GM10248 (cell line): Measurements from ENCODE around the gene TBC1D9B.

ENCODE experiments used
- CTCF ChIA-PET: fragments of 300-600 bp; sonication (Branson Sonifier 250); formaldehyde crosslinking; extraction: SDS; loops from one replicate; lab custom pipeline; 2021; ENCODE audit warnings: antibody characterized with exemption; lab: Yijun Ruan, JAX
- POLR2A ChIA-PET: fragments of 350-650 bp; sonication (Branson Sonifier 250); formaldehyde crosslinking; extraction: SDS; loops from one replicate; lab custom pipeline; 2020; ENCODE audit warnings: antibody characterized with exemption; lab: Yijun Ruan, JAX
- DNase-seq: peaks from one replicate; pipeline ENCODE4 v3.0.0; 2012; ENCODE audit errors: extremely low spot score
- CTCF ChIP-seq: IDR thresholded peaks from 2 replicates; pipeline ENCODE4 v1.5.1; 2012; ENCODE audit warnings: mild to moderate bottlenecking, low read depth; ENCODE audit errors: extremely low read depth, missing control alignments, control extremely low read depth

The TBC1D9B gene

DNA sequence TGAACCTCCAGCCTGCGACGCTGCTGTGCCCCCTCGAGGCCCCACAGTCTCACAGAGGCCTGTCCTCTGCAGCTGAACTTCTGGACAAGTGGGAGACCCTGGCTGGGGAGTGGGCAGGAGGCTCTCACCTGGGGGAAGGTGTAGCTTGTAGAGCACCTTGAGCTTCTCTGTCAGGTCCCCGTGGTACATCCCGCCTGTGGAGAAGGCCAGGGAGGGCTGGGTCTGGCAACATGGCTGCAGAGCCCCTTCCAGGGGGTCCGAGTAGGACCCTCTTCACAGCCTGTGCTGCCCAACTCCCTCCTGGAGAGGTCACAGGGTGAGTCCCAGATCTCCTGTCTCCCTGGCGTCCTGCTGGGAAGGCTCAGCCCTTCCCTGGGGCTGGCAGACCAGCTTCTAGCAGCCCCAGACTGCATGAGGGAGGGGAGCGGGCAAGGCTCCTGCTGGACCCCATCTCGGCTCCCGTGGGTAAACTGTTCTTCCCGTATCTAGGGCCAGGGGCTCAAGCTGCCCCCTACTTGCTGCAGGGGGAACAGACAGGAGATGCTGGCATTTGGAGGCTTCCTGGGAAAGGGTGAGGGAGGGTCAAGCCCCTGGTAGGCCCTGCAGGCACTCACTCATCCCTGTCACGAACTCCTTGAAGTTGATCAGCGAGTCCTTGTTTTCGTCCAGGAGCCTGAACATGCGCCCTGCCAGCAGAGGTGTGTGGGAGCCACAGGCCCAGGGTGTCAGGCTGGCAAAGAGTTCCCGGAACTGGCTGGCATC lies 37.9 kb downstream of the TBC1D9B start:
- CTCF ChIA-PET = interaction anchor here (1.1 to 2.1 kb wide), 6 partner anchors 11 to 341 kb away, joined by 3 to 6 read pairs (median 4); no protein-coding TSS in a partner anchor
- no peak for DNase-seq
- POLR2A ChIA-PET = no interaction called here
- TF ChIP-seq CTCF = no peak

- DNase-seq = no peak
- no peak for TF ChIP-seq CTCF
- POLR2A ChIA-PET = no interaction called here
- CTCF ChIA-PET = interaction anchor here (1.1 to 2.1 kb wide), 6 partner anchors 12 to 341 kb away, joined by 3 to 6 read pairs (median 4); no protein-coding TSS in a partner anchor
Observed at GRCh38 chr5:179869101-179869500, 38.6 kb downstream of the TBC1D9B start.

GRCh38 chr5:179868541-179868940 lies 39.2 kb downstream of the TBC1D9B start:
- POLR2A ChIA-PET = no interaction called here
- no peak for TF ChIP-seq CTCF
- no peak for DNase-seq
- CTCF ChIA-PET = interaction anchor here (0.9 to 2.1 kb wide), 6 partner anchors 12 to 342 kb away, joined by 3 to 6 read pairs (median 4); no protein-coding TSS in a partner anchor

DNA sequence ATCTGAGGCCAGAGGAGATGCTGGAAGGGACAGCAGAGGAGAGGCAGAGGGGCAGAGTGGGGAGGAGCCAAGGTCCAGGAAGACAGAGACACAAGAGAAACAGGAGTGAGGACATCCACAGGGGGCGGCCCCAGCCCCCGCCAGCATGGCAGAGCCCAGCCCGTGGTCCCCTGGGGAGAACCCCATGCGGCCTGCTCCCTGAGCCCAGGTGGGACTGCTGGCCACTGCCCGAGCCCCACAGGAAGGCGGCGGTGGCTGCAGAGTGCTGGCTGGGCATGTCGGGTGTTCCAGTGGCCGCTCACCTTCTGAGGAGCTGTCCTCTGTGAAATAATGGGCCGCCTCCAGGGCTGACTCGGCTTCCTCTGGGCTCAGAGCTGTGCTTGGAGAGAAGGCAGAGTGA lies 40.2 kb downstream of the TBC1D9B start:
- DNase-seq = no peak
- TF ChIP-seq CTCF = no peak
- ChIA-PET POLR2A (no interaction called here), CTCF (interaction anchor here (1.3 to 2.1 kb wide), 2 partner anchors 49 to 108 kb away, joined by 4 to 5 read pairs; no protein-coding TSS in a partner anchor)

- DNase-seq = no peak
- ChIA-PET CTCF (no interaction called here), POLR2A (no interaction called here)
- TF ChIP-seq CTCF = no peak
Observed at GRCh38 chr5:179867079-179867465, 40.6 kb downstream of the TBC1D9B start.

DNA sequence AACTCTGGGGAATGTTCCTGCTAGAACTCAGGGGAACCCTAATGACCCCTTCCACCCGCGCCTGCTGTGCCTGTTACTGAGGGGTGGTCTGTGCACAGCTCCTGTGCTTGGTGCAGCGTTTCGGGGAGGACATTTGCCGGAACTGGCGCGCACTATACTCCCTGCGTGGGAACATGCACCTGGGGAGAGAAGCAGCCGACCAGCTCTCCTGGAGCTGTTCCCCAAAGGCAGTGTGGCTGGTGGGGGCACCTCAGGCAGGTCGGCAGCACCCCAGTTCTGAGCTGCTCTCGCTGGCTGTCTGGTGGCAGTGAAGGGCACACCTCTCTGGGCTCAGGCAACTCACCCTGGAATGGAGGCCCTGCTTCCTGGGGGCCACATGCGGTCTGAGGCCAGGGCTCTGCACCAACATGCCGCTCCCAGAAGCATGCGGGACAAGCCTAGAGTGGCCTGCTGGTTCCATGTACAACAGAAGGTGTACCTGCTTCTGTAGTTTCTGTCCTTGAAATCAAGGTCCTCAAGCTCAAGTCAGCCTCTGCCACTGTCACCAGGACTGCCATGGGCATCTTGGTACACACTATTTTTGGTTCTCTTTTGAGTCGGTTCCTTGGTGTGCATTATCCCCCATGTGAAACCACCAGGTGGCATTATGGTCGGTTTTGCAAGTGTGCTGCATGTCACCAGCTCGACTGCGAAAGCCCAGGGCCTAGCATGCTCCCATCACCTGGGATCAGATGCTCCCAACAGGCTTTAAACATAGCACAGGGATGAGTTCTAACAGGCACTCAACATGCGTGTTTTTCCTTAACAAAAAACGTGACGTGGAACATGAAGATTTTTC lies 41.2 kb downstream of the TBC1D9B start:
- DNase-seq = no peak
- CTCF ChIA-PET = interaction anchor here (0.6 kb wide), 1 partner anchor 108 kb away, joined by 4 read pairs; no protein-coding TSS in a partner anchor
- peak; percentile 10 for TF ChIP-seq CTCF
- POLR2A ChIA-PET = no interaction called here
